GM21381 (cell line): ENCODE results near the gene PTPRT.
"Not testable (repeated sequence)": the region's sequence is repeated elsewhere in the genome, so short reads cannot be mapped to it uniquely, and the experiment has no call there.

Experiments used
- ATAC-seq: cut with Tn5 transposase; IDR thresholded peaks from one replicate; pipeline ENCODE4 v1.9.1; 2021; ENCODE audit warnings: mild to moderate bottlenecking, moderate library complexity; ENCODE audit not compliant: unreplicated experiment

The PTPRT gene

GRCh38 chr20:42920776-42921175 lies 268.9 kb downstream of the PTPRT start:
- no peak for ATAC-seq

- ATAC-seq, result no peak
Measured at GRCh38 chr20:42919316-42919715, 270.4 kb downstream of the PTPRT start.

- no peak for ATAC-seq
Measured at GRCh38 chr20:42915081-42915480, 274.6 kb downstream of the PTPRT start.

GRCh38 chr20:42914302-42914701 lies 275.4 kb downstream of the PTPRT start:
- ATAC-seq, result no peak

DNA sequence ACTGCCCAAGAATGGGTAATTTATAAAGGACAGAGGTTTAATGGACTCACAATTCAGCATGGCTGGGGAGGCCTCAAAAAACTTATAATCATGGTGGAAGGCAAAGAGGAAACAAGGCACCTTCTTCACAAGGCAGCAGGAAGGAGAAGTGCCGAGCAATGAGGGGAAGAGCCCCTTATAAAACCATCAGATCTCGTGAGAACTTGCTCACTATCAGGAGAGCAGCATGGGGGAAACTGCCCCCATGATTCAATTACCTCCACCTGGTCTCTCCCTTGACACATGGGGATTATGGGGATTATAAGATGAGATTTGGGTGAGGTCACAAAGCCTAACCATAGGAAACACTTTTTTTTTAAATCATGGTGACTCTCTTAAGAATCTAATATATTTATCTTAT lies 278.9 kb downstream of the PTPRT start:
- ATAC-seq, result not testable (repeated sequence)

- no peak for ATAC-seq
Measured at GRCh38 chr20:42907730-42908129, 282.0 kb downstream of the PTPRT start.

DNA sequence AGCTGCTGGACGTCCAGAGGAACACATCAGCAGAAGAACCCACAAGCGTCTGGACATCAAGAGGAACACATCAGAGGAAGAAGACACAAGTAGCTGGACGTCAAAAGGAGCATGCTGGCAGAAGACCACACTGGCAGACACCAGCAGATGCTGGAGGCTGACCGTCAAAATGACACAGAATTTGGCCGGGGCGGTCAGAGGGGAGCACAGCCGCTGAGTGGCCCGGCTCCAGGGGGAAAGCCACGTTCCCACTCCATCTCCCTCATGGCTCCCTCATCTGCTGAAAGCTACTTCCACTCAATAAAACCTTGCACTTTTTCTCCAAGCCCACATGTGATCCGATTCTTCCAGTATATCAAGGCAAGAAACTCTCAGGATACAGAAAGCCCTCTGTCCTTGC lies 283.6 kb downstream of the PTPRT start:
- ATAC-seq, result no peak

GRCh38 chr20:42902509-42902908 lies 287.2 kb downstream of the PTPRT start:
- no peak for ATAC-seq

GRCh38 chr20:42901689-42902440 lies 287.8 kb downstream of the PTPRT start:
- ATAC-seq, result no peak

DNA sequence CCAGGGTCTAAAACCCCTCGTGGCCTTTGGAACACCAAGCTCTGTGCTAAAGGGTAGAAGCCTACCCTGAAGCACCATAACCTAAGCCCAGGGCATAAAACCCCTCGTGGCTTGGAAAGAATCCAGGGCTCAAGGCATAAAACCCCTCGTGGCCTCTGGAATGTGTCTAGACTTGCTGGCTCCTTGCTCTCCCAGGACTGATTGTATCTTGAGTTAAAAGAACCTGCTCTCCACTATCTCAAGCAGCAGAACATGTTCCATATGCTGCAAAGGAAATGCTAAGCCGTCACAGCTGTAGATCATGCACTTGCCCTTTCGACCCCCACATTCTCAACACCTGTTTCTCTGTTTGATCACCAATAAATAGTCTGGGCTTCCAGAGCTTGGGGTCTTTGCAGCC lies 288.9 kb downstream of the PTPRT start:
- ATAC-seq, result not testable (repeated sequence)

DNA sequence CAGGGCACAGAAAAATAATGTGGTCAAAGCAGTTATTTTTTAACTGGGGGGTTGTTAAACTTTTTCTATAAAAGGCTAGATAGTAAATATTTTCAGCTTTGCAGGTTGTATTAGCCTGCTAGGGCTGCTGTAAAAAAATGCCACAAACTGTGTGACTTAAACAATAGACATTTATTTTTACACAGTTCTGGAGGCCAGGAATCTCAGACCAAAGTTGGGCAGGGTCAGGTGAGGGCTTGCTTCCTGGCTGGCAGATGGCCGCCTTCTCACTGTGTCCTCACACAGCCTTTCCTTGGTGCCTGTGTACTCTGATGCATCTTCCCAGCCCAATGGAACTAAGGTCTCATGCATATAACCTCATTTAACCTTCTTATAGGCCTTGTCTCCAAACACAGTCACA lies 294.7 kb downstream of the PTPRT start:
- no peak for ATAC-seq

- ATAC-seq, result no peak
Measured at GRCh38 chr20:42894483-42894882, 295.2 kb downstream of the PTPRT start.

- ATAC-seq, result no peak
Measured at GRCh38 chr20:42889517-42889916, 300.2 kb downstream of the PTPRT start.

- no peak for ATAC-seq
Measured at GRCh38 chr20:42887281-42887680, 302.4 kb downstream of the PTPRT start.

- no peak for ATAC-seq
Measured at GRCh38 chr20:42886801-42887200, 302.9 kb downstream of the PTPRT start.

GRCh38 chr20:42886046-42886445 lies 303.7 kb downstream of the PTPRT start:
- no peak for ATAC-seq

DNA sequence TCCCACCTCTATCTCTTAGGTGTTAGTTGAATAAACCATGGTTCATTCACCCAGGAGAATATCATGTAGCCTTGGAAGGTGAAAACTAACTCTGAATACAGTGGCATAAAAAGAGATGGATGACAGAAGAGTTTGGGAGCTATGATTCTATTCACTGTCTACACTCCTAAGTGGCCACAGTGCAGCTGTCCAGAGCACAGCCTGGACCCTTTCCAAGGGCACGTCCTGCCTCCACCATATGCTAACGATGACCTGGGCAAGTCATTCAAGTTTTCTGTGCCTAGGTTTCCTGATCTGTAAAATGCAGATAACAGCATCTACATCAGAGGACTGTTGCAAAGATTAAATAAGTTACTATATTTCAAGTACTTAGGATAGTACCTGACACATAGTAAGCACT lies 314.1 kb downstream of the PTPRT start:
- ATAC-seq, result no peak

- no peak for ATAC-seq
Measured at GRCh38 chr20:42873259-42873658, 316.4 kb downstream of the PTPRT start.

GRCh38 chr20:42864116-42864515 lies 325.6 kb downstream of the PTPRT start:
- no peak for ATAC-seq

- ATAC-seq, result no peak
Measured at GRCh38 chr20:42862446-42862845, 327.3 kb downstream of the PTPRT start.

GRCh38 chr20:42857446-42857845 lies 332.3 kb downstream of the PTPRT start:
- no peak for ATAC-seq

GRCh38 chr20:42855896-42856295 lies 333.8 kb downstream of the PTPRT start:
- ATAC-seq, result no peak

DNA sequence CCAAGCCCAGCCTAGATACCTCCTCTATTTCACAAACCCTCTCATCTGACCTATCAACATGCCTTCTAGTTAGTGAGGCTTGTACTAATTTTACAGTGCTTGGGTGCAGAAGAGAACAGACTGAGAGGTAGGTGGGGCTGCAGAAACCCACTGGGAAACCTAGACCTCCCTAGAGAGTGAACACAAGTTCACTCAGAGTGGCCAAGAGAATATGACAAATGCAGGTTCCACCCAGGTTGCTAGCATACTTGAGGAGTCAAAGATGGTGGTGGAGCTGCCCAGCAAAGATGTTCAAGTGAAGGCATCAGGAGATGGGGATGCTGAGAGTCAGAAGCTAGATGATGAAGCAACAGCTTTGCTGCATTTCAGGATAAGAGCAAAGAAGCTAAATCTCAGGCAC lies 337.0 kb downstream of the PTPRT start:
- ATAC-seq, result no peak
